Measurements from ENCODE around the gene RIOK1.

The RIOK1 gene

GRCh38 chr6:7391151-7391550 lies 1.5 kb downstream of the RIOK1 start:
- no peak overlapping the region for H3K4me3 ChIP-seq (ENCODE audit: low read depth, low read length)
- no peak for DNase-seq (ENCODE audit: low read depth, low spot score)
- no peak for TF ChIP-seq CTCF (IDR thresholded peaks at IDR 0.05; ENCODE audit: low read depth, low read length)
- in situ Hi-C loops (cut with HindIII; ENCODE audit: low sequenced_read_pairs): no loop called here

GRCh38 chr6:7392402-7392801 lies 2.8 kb downstream of the RIOK1 start:
- H3K4me3 ChIP-seq (ENCODE audit: low read depth, low read length): no peak overlapping the region
- DNase-seq (ENCODE audit: low read depth, low spot score): no peak
- in situ Hi-C loops (cut with HindIII; ENCODE audit: low sequenced_read_pairs): no loop called here
- TF ChIP-seq CTCF (IDR thresholded peaks at IDR 0.05; ENCODE audit: low read depth, low read length): no peak

GRCh38 chr6:7401075-7401474 lies 11.5 kb downstream of the RIOK1 start:
- in situ Hi-C loops (cut with HindIII; ENCODE audit: low sequenced_read_pairs): no loop called here
- no peak overlapping the region for H3K4me3 ChIP-seq (ENCODE audit: low read depth, low read length)
- TF ChIP-seq CTCF (IDR thresholded peaks at IDR 0.05; ENCODE audit: low read depth, low read length): no peak
- no peak for DNase-seq (ENCODE audit: low read depth, low spot score)

GRCh38 chr6:7402716-7403115 lies 13.1 kb downstream of the RIOK1 start:
- no peak for TF ChIP-seq CTCF (IDR thresholded peaks at IDR 0.05; ENCODE audit: low read depth, low read length)
- no peak overlapping the region for H3K4me3 ChIP-seq (ENCODE audit: low read depth, low read length)
- DNase-seq (ENCODE audit: low read depth, low spot score): no peak
- in situ Hi-C loops (cut with HindIII; ENCODE audit: low sequenced_read_pairs): no loop called here

GRCh38 chr6:7404546-7404945 lies 14.9 kb downstream of the RIOK1 start:
- no peak overlapping the region for H3K4me3 ChIP-seq (ENCODE audit: low read depth, low read length)
- in situ Hi-C loops (cut with HindIII; ENCODE audit: low sequenced_read_pairs): no loop called here
- TF ChIP-seq CTCF (IDR thresholded peaks at IDR 0.05; ENCODE audit: low read depth, low read length): no peak
- DNase-seq (ENCODE audit: low read depth, low spot score): no peak

GRCh38 chr6:7406743-7407142 lies 17.1 kb downstream of the RIOK1 start:
- TF ChIP-seq CTCF (IDR thresholded peaks at IDR 0.05; ENCODE audit: low read depth, low read length): no peak
- no peak for DNase-seq (ENCODE audit: low read depth, low spot score)
- in situ Hi-C loops (cut with HindIII; ENCODE audit: low sequenced_read_pairs): no loop called here
- no peak overlapping the region for H3K4me3 ChIP-seq (ENCODE audit: low read depth, low read length)

GRCh38 chr6:7409740-7410139 lies 20.1 kb downstream of the RIOK1 start:
- no peak overlapping the region for H3K4me3 ChIP-seq (ENCODE audit: low read depth, low read length)
- in situ Hi-C loops (cut with HindIII; ENCODE audit: low sequenced_read_pairs): no loop called here
- no peak for DNase-seq (ENCODE audit: low read depth, low spot score)
- TF ChIP-seq CTCF (IDR thresholded peaks at IDR 0.05; ENCODE audit: low read depth, low read length): no peak

Data from astrocyte of the spinal cord (primary cell).